SK-N-SH (cell line): Measurements from ENCODE around the gene CSRP1. TPM values are rescaled to one million over a fixed set of nuclear protein-coding genes. Genes with fewer than 3 reads are reported as not detected.

Experiments used
- CTCF ChIA-PET: fragments of 300-600, 350-600 bp; formaldehyde crosslinking; extraction: SDS; loops from one replicate; lab custom pipeline; 2021; lab: Yijun Ruan, JAX
- POLR2A ChIA-PET: fragments of 350-600 bp; sonication (Branson Sonifier 250); formaldehyde crosslinking; extraction: SDS; loops from one replicate; lab custom pipeline; 2020; ENCODE audit warnings: antibody characterized with exemption, inconsistent platforms; lab: Yijun Ruan, JAX
- DNase-seq: peaks from one replicate; pipeline ENCODE4 v3.0.0; 2012
- H2AFZ ChIP-seq: fragments of 200-600 bp; sonication (generic); 2 replicates; pipeline ENCODE4 v1.8.1; 2016; ENCODE audit warnings: antibody characterized with exemption, mild to moderate bottlenecking, low read depth
- H3F3A ChIP-seq: fragments of 200-600 bp; sonication (generic); replicated peaks from 2 replicates; pipeline ENCODE3; 2016; ENCODE audit warnings: antibody characterized with exemption, mild to moderate bottlenecking; ENCODE audit not compliant: insufficient read depth
- H3K27ac ChIP-seq, 2 experiments: fragments of 200-500 bp in 1 of 2; fragments of 200-600 bp in 1 of 2; sonication (Bioruptor generic) in 1 of 2; sonication (generic), shearing (Covaris generic) in 1 of 2; 2 replicates each; pipeline versions ENCODE4 v1.5.1 to v1.6.1; 2014 to 2016; ENCODE audit warnings: low read depth in 2 of 2, inconsistent platforms in 1 of 2, low read length in 1 of 2, mild to moderate bottlenecking in 1 of 2, mixed read lengths in 1 of 2
- H3K27me3 ChIP-seq: fragments of 200-600 bp; sonication (generic), shearing (Covaris generic); 2 replicates; pipeline ENCODE4 v1.6.1; 2016; ENCODE audit warnings: mixed run types; ENCODE audit not compliant: insufficient read depth
- H3K36me3 ChIP-seq, 2 experiments: fragments of 200-500 bp in 1 of 2; fragments of 200-600 bp in 1 of 2; sonication (Bioruptor generic) in 1 of 2; sonication (generic) in 1 of 2; replicated peaks in 1 of 2; 2 replicates each; pipeline versions ENCODE3 to v1.5.1; 2014 to 2016; ENCODE audit warnings: low read length in 1 of 2, mild to moderate bottlenecking in 1 of 2; ENCODE audit not compliant: insufficient read depth in 2 of 2, control insufficient read depth in 1 of 2
- H3K4me1 ChIP-seq, 2 experiments: fragments of 200-500 bp in 1 of 2; fragments of 200-600 bp in 1 of 2; sonication (Bioruptor generic) in 1 of 2; sonication (generic), shearing (Covaris generic) in 1 of 2; 2 replicates each; pipeline versions ENCODE4 v1.5.1 to v1.6.1; 2014 to 2016; ENCODE audit warnings: low read depth in 1 of 2, low read length in 1 of 2, mixed run types in 1 of 2; ENCODE audit not compliant: insufficient read depth in 2 of 2, control insufficient read depth in 1 of 2
- H3K4me2 ChIP-seq: fragments of 200-600 bp; sonication (generic), shearing (Covaris generic); 2 replicates; pipeline ENCODE4 v1.6.1; 2017; ENCODE audit warnings: mixed run types
- H3K4me3 ChIP-seq, 2 experiments: fragments of 200-500 bp in 1 of 2; fragments of 200-600 bp in 1 of 2; sonication (Bioruptor generic) in 1 of 2; sonication (generic), shearing (Covaris generic) in 1 of 2; 2 replicates each; pipeline versions ENCODE4 v1.5.1 to v1.8.1; 2014 to 2016; ENCODE audit warnings: low read depth in 2 of 2, inconsistent platforms in 1 of 2, low read length in 1 of 2, mild to moderate bottlenecking in 1 of 2, mixed read lengths in 1 of 2, moderate library complexity in 1 of 2
- H3K79me2 ChIP-seq: fragments of 200-600 bp; sonication (generic); 2 replicates; pipeline ENCODE4 v1.8.1; 2017; ENCODE audit warnings: mild to moderate bottlenecking; ENCODE audit not compliant: insufficient read depth
- H3K9ac ChIP-seq: fragments of 200-600 bp; sonication (generic); 2 replicates; pipeline ENCODE4 v1.6.1; 2017; ENCODE audit warnings: mixed run types
- H3K9me2 ChIP-seq: fragments of 200-600 bp; sonication (generic); 2 replicates; pipeline ENCODE4 v1.6.1; 2017; ENCODE audit warnings: mixed run types
- H3K9me3 ChIP-seq: fragments of 200-600 bp; sonication (generic); 2 replicates; pipeline ENCODE4 v1.6.1; 2017; ENCODE audit warnings: mixed run types, mild to moderate bottlenecking, moderate library complexity
- H4K20me1 ChIP-seq: fragments of 200-600 bp; sonication (generic); 2 replicates; pipeline ENCODE4 v1.6.1; 2017; ENCODE audit warnings: mild to moderate bottlenecking, mixed run types; ENCODE audit not compliant: insufficient read depth
- CHD2 ChIP-seq: fragments of 150-350 bp; IDR thresholded peaks from 2 replicates; pipeline ENCODE4 v1.6.1; 2018; ENCODE audit warnings: low read length; ENCODE audit not compliant: partially characterized antibody
- EP300 ChIP-seq, 2 experiments: IDR thresholded peaks; 2 replicates each; pipeline versions ENCODE4 v1.4.0 to v1.6.1; 2012; ENCODE audit warnings: borderline replicate concordance in 1 of 2, low read depth in 1 of 2, low read length in 1 of 2
- EZH2phosphoT487 ChIP-seq: fragments of 200-600 bp; sonication (generic); IDR thresholded peaks from 2 replicates; pipeline ENCODE4 v1.6.1; 2017; ENCODE audit warnings: low read depth, mixed run types, mild to moderate bottlenecking, antibody characterized with exemption, moderate library complexity, borderline replicate concordance
- FOSL2 ChIP-seq: IDR thresholded peaks from 2 replicates; pipeline ENCODE4 v1.4.0; 2012; ENCODE audit warnings: low read depth, mild to moderate bottlenecking, moderate library complexity, borderline replicate concordance
- FOXJ3 ChIP-seq: sonication (generic); formaldehyde crosslinking; IDR thresholded peaks from 2 replicates; pipeline ENCODE4 v1.5.1; 2020; ENCODE audit warnings: mild to moderate bottlenecking, missing genetic modification reagents
- FOXM1 ChIP-seq: IDR thresholded peaks from 2 replicates; pipeline ENCODE4 v1.4.0; 2012; ENCODE audit warnings: low read depth, mild to moderate bottlenecking
- GABPA ChIP-seq: IDR thresholded peaks from 2 replicates; pipeline ENCODE4 v1.4.0; 2012; ENCODE audit warnings: low read depth, mild to moderate bottlenecking
- JUND ChIP-seq: IDR thresholded peaks from 2 replicates; pipeline ENCODE4 v1.4.0; 2012
- MXI1 ChIP-seq: IDR thresholded peaks from 2 replicates; pipeline ENCODE4 v1.6.1; 2012; ENCODE audit warnings: mild to moderate bottlenecking, low read depth, low read length, improper control_type of control experiment
- NFIC ChIP-seq: IDR thresholded peaks from 2 replicates; pipeline ENCODE4 v1.4.0; 2012; ENCODE audit warnings: borderline replicate concordance
- NRF1 ChIP-seq: IDR thresholded peaks from 2 replicates; pipeline ENCODE4 v1.6.1; 2012; ENCODE audit warnings: low read depth, mild to moderate bottlenecking, low read length
- POLR2AphosphoS5 ChIP-seq: IDR thresholded peaks from 2 replicates; pipeline ENCODE4 v1.6.1; 2012; ENCODE audit warnings: low read depth, low read length
- RCOR1 ChIP-seq: fragments of 150-350 bp; IDR thresholded peaks from 2 replicates; pipeline ENCODE4 v1.6.1; 2017; ENCODE audit warnings: antibody characterized with exemption, low read length
- RXRA ChIP-seq: IDR thresholded peaks from 2 replicates; pipeline ENCODE4 v1.4.0; 2012; ENCODE audit warnings: low read depth, mild to moderate bottlenecking, borderline replicate concordance
- SIN3A ChIP-seq: IDR thresholded peaks from 2 replicates; pipeline ENCODE4 v1.6.1; 2012; ENCODE audit warnings: low read depth, mild to moderate bottlenecking, low read length, moderate library complexity, borderline replicate concordance
- SMC3 ChIP-seq: IDR thresholded peaks from 2 replicates; pipeline ENCODE4 v1.6.1; 2012; ENCODE audit warnings: low read depth, low read length, improper control_type of control experiment
- TCF12 ChIP-seq: IDR thresholded peaks from 2 replicates; pipeline ENCODE4 v1.4.0; 2012
- TEAD4 ChIP-seq: IDR thresholded peaks from 2 replicates; pipeline ENCODE4 v1.4.0; 2012; ENCODE audit warnings: mild to moderate bottlenecking, borderline replicate concordance; ENCODE audit not compliant: insufficient read depth
- YY1 ChIP-seq: IDR thresholded peaks from 2 replicates; pipeline ENCODE4 v1.4.0; 2012; ENCODE audit warnings: low read depth, mild to moderate bottlenecking
- WGBS: methylation state at CpG from one replicate; pipeline ENCODE4 v1.1.6; 2017; ENCODE audit warnings: low lambda C conversion rate; 5-methylcytosine and 5-hydroxymethylcytosine counted together
- polyA plus RNA-seq, 3 experiments: library from polyadenylated mRNA; depleted of rRNA; stranded (reverse); fragments of >200 nt; gene quantifications; 2 replicates each; pipeline ENCODE4 v1.2.3, GENCODE V29; 2012
- TF ChIP-seq, protein P1 (sequence below): IDR thresholded peaks from 2 replicates; pipeline ENCODE4 v1.6.1; 2012; ENCODE audit warnings: mild to moderate bottlenecking, low read depth, low read length, moderate library complexity
- TF ChIP-seq, protein P2 (sequence below): IDR thresholded peaks from 2 replicates; pipeline ENCODE4; 2012
- TF ChIP-seq, protein P3 (sequence below): IDR thresholded peaks from 2 replicates; pipeline ENCODE4 v1.4.0; 2012; ENCODE audit warnings: low read depth, borderline replicate concordance

Gene CSRP1
- polyA plus RNA-seq, 1 of the 3 experiments (the other 2 are of a cell fraction), result 373 TPM

DNA sequence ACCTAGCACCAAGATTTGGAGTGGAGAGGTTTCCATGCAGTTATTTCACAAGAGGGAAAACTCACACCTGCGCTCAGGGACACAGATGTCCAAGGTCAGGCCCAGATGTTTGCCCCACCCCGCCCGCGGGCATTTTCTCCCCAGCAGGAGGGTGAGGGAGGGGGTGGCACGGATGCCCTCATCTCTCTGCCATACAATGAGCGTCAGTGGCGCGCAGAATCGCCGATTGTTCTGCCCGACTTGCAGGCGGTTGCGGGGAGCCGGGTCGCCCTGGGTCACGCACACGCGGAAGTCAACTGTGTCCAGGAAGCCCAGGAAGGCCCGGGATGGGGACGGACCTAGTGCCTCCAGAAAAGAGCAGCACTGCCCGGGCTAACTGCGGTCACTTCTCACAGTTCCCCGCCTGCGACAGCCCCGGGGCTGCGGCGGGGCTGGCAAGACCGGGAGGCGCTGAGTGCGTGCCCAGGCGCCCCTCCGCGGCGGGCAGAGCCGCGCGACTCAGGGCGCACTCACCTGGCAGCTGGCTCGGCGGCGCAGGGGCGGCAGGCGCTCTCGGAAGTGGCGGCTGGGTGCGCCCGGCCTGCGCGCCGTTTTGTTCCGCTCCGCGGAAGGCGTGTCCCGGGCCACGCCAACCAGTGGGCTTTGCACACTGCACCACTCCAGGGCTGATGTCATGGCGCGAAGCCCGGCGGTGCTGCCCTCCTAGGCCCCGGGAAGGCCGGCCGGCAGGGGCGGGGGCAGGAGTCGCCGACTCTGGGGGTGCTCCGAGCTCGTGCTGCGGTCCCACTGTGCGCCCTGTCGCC, at the start of gene CSRP1 (continued):
- TF ChIP-seq, protein P1, sequence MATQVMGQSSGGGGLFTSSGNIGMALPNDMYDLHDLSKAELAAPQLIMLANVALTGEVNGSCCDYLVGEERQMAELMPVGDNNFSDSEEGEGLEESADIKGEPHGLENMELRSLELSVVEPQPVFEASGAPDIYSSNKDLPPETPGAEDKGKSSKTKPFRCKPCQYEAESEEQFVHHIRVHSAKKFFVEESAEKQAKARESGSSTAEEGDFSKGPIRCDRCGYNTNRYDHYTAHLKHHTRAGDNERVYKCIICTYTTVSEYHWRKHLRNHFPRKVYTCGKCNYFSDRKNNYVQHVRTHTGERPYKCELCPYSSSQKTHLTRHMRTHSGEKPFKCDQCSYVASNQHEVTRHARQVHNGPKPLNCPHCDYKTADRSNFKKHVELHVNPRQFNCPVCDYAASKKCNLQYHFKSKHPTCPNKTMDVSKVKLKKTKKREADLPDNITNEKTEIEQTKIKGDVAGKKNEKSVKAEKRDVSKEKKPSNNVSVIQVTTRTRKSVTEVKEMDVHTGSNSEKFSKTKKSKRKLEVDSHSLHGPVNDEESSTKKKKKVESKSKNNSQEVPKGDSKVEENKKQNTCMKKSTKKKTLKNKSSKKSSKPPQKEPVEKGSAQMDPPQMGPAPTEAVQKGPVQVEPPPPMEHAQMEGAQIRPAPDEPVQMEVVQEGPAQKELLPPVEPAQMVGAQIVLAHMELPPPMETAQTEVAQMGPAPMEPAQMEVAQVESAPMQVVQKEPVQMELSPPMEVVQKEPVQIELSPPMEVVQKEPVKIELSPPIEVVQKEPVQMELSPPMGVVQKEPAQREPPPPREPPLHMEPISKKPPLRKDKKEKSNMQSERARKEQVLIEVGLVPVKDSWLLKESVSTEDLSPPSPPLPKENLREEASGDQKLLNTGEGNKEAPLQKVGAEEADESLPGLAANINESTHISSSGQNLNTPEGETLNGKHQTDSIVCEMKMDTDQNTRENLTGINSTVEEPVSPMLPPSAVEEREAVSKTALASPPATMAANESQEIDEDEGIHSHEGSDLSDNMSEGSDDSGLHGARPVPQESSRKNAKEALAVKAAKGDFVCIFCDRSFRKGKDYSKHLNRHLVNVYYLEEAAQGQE, result no peak
- TF ChIP-seq EZH2phosphoT487, result no peak
- TF ChIP-seq MXI1, result peak; percentile 48; the same call in 1 of the 2 replicates
- no peak for TF ChIP-seq YY1
- TF ChIP-seq, protein P2, sequence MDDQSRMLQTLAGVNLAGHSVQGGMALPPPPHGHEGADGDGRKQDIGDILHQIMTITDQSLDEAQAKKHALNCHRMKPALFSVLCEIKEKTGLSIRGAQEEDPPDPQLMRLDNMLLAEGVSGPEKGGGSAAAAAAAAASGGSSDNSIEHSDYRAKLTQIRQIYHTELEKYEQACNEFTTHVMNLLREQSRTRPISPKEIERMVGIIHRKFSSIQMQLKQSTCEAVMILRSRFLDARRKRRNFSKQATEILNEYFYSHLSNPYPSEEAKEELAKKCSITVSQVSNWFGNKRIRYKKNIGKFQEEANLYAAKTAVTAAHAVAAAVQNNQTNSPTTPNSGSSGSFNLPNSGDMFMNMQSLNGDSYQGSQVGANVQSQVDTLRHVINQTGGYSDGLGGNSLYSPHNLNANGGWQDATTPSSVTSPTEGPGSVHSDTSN, result 0 out of 2 replicates have a peak, but pooled peaks have one; percentile 10
- TF ChIP-seq NFIC, result no peak
- TF ChIP-seq FOXM1, result no peak
- TF ChIP-seq POLR2AphosphoS5, result peak; percentile 82
- TF ChIP-seq JUND, result no peak
- peak; percentile 63; the same call in 1 of the 2 replicates for TF ChIP-seq SIN3A
- no peak for TF ChIP-seq RCOR1
- no peak for TF ChIP-seq SMC3

DNA sequence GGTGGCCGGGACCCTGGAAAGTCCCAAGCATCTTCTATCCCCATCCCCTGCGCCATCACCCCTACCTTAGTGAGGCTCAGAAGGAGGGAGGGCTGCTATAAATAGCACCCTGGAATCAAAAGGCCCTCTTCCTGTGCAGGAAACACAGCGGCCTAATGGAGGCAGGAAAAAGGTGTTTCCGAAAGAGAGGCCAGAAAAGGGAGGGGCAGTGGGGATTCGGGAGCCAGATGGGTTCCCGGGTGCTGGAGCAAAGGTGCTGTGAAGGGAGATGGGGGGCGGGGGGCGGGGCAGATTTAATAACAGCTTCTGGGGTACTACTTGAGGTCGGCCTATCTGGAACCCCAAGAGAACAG, 48.6 kb upstream of the CSRP1 start:
- TF ChIP-seq RXRA (no peak), TEAD4 (no peak), TCF12 (no peak), JUND (no peak), FOSL2 (no peak), GABPA (no peak), RCOR1 (no peak), SMC3 (no peak), FOXJ3 (CRISPR knock-in tag) (no peak), CHD2 (no peak), NRF1 (no peak), NFIC (no peak), MXI1 (no peak), EZH2phosphoT487 (no peak), EP300 (IDR thresholded peaks at IDR 0.05; ENCODE audit: borderline replicate concordance in 1 of 2, low read depth in 1 of 2, low read length in 1 of 2) (no peak), YY1 (no peak)
- TF ChIP-seq, protein P2, result no peak
- TF ChIP-seq, protein P3, sequence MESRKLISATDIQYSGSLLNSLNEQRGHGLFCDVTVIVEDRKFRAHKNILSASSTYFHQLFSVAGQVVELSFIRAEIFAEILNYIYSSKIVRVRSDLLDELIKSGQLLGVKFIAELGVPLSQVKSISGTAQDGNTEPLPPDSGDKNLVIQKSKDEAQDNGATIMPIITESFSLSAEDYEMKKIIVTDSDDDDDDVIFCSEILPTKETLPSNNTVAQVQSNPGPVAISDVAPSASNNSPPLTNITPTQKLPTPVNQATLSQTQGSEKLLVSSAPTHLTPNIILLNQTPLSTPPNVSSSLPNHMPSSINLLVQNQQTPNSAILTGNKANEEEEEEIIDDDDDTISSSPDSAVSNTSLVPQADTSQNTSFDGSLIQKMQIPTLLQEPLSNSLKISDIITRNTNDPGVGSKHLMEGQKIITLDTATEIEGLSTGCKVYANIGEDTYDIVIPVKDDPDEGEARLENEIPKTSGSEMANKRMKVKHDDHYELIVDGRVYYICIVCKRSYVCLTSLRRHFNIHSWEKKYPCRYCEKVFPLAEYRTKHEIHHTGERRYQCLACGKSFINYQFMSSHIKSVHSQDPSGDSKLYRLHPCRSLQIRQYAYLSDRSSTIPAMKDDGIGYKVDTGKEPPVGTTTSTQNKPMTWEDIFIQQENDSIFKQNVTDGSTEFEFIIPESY, result no peak
- POLR2A ChIA-PET, result no interaction called here
- CTCF ChIA-PET, result interaction anchor here (0.6 to 12.3 kb wide), 6 partner anchors 19 to 238 kb away, joined by 3 to 397 read pairs (median 88); partner anchors contain the start of gene NAV1
- no peak for DNase-seq
- peaks cover 58% of the 10 kb centered on the region for H3F3A ChIP-seq
- H3K4me2 ChIP-seq, result no peak overlapping the region; the same call in 1 of the 2 replicates
- H3K9me3 ChIP-seq, result no peaks in the 10 kb centered on the region
- peaks cover 58 to 78% of the 10 kb centered on the region in 2 experiments for H3K4me1 ChIP-seq
- peaks cover 0 to 6% of the 10 kb centered on the region in 2 experiments for H3K36me3 ChIP-seq
- H3K27me3 ChIP-seq, result no peaks in the 10 kb centered on the region
- 93% methylated on average over 9 of the region's 9 CpGs for WGBS
- H2AFZ ChIP-seq, result no peak overlapping the region
- H3K9ac ChIP-seq, result no peak overlapping the region
- peaks cover 35% of the 10 kb centered on the region for H4K20me1 ChIP-seq
- peaks cover 100% of the 10 kb centered on the region for H3K79me2 ChIP-seq
- peak overlapping the region in 1 of 2 experiments; percentile 95; a peak in 2 of 4 replicates for H3K27ac ChIP-seq
- no peak overlapping the region for H3K4me3 ChIP-seq
- no peaks in the 10 kb centered on the region for H3K9me2 ChIP-seq
